MM.1S (cell line): ENCODE measurements around the gene RPS6KC1.

Experiments
- EZH2 ChIP-seq: fragments of 300-600 bp; sonication (generic); optimal IDR thresholded peaks from 2 replicates; pipeline ENCODE3; 2017; ENCODE audit warnings: low read depth, mild to moderate bottlenecking, antibody characterized with exemption, low read length, mixed read lengths
- EZH2phosphoT487 ChIP-seq: fragments of 300-600 bp; sonication (generic); IDR thresholded peaks from 2 replicates; pipeline ENCODE4 v1.6.1; 2018; ENCODE audit warnings: antibody characterized with exemption, low read length
- TF ChIP-seq, protein P1 (sequence below): fragments of 300-600 bp; sonication (generic); IDR thresholded peaks from 2 replicates; pipeline ENCODE4 v1.5.1; 2016; ENCODE audit warnings: antibody characterized with exemption, low read length, mixed read lengths

DNA sequence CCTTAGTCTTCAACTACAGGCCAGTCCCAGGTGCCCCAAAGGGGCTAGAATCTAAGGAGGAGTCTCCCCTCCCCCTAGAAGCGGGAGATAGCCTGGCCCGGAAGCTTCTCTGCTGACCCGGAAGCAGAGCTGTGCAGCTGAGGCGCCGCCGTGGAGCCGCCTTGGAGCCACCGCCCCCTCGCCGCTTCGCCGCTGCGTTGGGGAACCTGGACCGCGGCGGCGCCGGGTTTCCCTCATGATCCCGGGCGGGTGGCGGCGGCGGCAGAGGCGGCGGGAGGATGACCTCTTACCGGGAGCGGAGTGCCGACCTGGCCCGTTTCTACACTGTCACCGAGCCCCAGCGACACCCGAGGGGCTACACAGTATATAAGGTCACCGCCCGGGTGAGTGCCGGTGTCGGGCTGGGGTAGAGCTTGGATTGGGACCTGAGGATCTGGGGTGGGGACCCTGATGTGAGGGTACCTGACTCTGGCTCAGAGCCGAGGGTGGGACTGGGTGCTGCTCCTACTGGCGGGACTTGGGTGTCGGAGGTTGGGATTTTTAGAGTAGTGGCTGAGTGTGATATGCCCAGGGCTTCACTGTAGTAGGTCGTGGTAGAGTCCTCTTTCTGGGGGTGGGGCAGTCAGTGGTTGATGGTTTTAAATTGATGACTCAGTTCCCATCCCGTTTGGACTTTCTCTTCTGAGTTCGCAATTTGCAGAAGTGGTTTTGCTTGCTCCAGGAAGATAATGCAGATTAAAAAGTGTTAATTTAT lies at the start of gene RPS6KC1:
- TF ChIP-seq EZH2 (no peak), EZH2phosphoT487 (no peak)
- TF ChIP-seq, protein P1, sequence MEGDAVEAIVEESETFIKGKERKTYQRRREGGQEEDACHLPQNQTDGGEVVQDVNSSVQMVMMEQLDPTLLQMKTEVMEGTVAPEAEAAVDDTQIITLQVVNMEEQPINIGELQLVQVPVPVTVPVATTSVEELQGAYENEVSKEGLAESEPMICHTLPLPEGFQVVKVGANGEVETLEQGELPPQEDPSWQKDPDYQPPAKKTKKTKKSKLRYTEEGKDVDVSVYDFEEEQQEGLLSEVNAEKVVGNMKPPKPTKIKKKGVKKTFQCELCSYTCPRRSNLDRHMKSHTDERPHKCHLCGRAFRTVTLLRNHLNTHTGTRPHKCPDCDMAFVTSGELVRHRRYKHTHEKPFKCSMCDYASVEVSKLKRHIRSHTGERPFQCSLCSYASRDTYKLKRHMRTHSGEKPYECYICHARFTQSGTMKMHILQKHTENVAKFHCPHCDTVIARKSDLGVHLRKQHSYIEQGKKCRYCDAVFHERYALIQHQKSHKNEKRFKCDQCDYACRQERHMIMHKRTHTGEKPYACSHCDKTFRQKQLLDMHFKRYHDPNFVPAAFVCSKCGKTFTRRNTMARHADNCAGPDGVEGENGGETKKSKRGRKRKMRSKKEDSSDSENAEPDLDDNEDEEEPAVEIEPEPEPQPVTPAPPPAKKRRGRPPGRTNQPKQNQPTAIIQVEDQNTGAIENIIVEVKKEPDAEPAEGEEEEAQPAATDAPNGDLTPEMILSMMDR = no peak
